HPDE6-E6E7 (cell line): ENCODE data around the gene PRDM2.

Source experiments
- DNase-seq: peaks from one replicate; pipeline ENCODE4 v3.0.0; 2011; ENCODE audit warnings: missing footprints; ENCODE audit errors: extremely low spot score

The PRDM2 gene

DNA sequence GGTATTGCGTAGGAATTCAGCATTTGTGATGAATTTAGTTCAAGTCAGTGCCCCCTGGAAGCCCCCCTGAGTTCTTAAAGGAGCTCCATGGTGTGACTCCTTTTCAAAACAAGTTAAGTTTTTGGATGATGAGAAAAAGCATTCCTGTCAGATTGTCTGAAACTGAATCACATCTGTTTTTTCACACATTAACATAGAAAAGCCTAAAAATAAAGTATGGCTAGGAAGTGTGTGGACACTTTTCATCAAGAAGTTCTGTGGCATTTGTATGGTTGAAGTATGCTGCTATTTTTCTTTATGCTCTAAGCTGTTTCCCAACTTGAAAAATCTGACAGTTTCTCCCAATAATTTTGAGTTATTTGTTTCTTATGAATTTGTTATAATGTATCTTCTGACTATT, 33.7 kb downstream of the PRDM2 start:
- no peak for DNase-seq

DNA sequence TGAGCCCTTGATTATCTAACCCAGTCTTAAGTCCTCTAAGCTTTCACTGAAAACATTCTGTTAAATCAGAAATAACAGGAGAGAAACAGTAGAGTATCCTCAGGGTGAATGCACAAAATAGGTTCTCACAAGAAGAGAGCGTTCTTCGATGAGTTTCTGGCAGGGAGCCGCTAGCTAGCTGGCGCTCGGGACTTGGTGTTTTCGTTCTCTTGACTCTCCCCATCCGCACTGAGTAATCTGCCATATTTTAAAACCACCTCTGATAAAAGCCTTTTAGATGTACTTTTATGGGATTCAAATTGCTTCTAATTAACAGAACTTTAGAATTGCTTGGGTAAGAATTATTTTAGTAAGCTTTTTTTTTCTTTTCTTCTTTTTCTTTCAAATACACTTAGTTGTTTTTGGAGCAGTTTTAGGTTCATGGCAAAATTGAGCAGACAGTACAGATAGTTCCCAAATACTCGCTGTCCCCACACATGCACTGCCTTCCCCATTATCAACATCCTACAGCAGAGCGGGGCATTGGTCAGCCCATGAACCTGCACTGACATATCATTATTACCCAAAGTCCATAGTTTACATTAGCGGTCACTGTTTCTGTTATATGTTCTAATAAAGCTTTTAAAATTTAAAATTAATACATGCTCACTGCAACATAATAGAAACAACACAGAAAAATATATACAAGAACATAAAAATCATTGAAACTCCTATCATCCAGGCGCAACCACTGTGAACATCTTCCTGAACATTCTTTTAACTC, 35.4 kb downstream of the PRDM2 start:
- DNase-seq = no peak

DNA sequence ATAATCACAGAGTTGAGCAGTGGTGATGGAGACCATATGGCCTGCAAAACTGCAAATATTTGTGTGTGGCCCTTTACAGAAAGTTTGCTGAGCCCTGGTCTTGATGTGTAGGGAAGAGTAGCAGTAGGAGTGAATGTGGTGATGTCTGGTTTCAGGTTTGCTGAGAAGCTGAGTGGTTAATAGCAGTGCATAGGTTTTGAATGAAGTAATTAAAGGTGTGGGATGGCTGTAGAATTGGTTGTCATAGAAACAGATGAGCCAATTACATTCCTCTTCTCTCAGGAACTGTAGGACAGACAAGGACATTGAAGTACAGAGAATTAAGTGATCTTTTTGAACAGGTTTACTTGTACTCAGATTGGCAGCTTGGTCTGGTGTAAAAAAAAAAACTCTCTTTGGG, 37.4 kb downstream of the PRDM2 start:
- DNase-seq = no peak

DNA sequence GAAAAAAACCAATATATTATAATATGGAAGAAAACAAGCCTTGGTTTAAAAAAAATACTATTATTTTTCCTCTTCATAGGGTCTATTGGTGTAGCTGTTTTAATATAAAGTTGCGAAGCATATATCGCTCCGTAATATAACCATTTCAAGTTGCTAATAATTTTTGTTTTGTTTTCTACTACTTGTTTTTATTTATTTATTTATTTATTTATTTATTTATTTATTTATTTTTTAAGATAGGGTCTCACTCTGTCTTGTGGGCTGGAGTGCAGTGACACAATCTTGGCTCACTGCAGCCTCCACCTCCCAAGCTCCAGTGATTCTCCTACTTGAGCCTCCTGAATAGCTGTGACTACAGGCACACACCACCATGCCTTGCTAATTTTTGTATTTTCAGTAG, 46.4 kb downstream of the PRDM2 start:
- DNase-seq = no peak

DNA sequence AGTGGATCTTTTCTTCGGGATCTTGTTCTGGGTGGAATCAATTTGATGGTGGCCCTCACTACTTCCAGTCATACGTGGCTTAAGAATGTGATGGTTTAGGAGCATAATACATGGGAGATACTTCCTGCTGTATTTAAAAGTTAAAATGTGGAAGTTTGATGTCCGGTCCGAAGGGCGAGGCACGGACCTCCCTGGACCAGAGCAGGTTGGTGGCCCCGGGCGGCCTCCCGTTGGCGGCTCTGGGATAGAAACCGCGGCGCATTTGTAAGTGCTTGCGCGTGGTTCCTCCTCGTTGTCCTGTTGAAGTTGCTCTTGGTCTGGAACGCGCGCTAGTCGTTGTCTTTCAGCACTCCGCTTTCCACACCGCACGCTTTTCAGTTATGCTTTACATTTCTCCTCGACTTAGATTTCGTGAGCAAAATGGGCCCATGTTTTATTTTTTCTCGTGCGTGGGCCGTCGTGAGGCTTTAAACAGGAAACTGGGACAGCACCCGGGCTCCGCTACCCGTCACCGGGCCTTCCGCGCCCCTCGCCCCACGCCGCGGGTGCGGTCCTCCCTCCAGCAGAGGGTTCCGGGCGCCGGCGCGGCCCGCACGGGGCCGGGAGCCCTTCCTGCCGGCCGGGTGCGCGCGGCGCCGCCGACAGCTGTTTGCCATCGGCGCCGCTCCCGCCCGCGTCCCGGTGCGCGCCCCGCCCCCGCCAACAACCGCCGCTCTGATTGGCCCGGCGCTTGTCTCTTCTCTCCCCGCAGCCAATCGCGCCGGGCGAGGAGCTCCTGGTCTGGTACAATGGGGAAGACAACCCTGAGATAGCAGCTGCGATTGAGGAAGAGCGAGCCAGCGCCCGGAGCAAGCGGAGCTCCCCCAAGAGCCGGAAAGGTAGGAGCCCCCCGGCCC, 48.9 kb downstream of the PRDM2 start:
- DNase-seq = peak; percentile 96

DNA sequence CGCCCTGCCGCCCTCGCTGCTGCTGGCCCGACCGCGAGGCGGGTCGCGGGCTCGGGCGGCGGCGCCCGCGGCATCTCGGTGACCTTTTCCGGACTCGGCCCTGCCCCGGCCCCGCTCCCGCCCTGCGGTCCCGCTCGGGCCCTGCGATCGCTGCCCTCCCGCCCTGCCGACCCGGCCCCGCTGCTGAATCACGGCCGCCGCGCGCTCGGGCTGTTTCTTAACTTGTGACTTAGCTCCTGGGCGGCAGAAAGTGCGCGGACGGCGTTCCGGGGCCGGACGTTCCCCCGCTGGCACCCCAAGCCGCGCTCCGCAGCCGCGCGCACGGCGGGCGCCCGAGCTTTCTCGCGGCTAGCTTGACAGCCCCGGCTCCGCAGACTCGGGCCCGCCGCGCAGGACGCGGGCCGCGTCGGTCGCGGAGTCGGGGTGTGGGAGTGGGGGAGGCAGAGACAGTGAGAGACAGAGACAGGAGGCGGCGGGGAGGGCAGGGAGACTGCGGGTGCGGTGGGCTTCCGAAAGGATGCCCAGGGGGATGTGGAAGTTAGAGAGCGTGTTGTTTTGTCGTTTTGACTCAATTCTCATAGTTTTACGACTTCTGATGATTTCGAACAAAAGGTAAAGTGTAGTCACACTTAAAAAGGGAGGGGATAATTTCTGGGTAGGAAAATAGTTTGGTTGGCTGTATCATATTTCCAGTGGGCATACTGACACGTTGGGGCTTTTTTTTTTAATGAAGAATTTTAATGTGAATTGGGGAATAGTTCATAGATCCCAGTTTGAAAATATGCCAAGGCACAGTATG, 49.8 kb downstream of the PRDM2 start:
- DNase-seq = peak; percentile 11

DNA sequence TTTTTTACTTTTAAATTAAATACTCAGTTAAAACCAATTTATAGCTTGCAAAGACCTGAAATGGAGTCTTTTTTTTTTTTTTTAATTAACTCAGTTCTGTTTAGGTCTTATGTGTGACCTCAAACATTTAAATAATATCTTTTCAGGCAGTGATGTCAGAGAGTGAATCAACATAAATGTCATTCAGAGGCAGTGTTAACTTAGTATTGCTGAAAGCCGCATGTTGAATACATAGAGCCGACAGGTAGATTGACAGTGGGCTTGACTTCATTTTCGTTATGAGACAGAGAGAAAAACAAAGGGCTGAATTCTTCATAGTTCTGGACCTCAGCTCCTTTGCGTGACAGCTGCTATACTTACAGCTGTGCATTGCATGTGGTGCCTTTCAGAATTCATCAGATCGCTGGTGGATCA, 51.5 kb downstream of the PRDM2 start:
- DNase-seq = no peak

DNA sequence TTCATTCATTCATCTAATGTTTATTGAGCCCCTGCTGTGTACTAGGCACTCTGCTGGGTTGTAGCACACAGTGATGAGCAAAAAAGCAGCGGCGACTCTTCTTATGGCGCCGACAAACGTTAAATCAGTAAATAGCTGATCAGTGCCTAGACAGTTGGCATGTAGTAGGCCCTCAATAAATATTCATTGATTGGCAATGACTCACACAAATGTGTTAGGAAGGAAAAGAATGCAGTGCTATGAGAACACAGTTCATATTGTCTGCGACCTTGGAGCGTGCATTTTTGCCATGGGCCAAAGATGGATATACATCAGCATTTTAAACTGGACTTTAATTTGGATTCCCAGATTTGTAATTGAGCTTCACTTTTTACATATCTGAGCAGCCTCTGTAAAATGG, 52.0 kb downstream of the PRDM2 start:
- no peak for DNase-seq

DNA sequence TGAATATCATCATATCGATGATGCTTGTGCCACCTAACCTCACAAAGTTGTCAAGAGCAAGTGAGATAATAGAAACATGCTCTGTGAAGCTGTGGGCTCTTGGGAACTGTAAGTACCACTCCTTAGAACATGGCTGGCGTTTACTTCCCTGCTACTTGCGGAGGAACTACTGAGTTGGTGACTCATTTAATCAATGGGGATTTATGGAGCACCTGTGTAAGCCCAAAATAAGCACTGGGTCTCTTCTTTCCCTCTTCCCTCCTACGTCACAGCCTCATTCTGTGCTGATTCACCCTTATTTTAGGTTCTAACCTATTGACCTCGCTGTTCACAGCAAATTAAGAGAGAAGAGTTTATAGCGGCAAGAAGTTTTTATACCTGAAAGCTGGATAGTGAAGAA, 52.9 kb downstream of the PRDM2 start:
- no peak for DNase-seq

DNA sequence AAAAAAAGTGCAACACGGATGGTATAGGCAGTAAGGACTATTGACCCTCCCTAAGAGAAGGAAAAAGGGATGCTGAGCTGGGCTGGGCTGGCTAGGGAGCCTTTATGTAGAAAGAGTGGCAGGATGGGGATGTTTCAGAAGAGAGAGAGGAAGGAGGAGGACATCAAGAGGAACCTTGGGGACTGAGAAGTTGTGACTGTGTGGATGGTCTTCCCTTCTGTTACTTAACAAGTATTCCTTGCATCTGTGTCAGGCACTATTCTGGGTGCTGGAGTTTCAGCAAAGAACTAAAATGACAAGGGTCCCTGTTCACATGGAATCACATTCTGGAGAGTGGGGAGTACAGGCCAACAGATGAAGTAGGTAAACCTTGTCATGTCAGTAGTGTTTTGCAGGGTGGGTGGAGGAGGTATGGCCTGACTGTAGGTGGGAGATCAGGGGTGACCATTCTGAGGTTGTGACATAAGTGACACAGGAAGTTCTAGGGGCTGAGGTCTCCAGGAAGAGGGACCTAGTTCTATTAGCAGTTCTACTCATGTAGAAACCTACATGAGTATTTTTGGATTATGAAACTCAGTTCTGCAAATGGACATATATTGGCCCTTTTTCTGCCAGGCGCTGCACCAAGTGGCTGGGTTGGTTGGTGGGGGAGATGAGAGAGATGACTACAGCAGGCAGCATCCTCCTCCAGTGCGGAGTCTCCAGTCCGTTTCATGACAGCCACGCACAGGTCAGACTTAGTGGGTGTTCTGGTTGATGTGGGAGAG, 53.8 kb downstream of the PRDM2 start:
- no peak for DNase-seq

DNA sequence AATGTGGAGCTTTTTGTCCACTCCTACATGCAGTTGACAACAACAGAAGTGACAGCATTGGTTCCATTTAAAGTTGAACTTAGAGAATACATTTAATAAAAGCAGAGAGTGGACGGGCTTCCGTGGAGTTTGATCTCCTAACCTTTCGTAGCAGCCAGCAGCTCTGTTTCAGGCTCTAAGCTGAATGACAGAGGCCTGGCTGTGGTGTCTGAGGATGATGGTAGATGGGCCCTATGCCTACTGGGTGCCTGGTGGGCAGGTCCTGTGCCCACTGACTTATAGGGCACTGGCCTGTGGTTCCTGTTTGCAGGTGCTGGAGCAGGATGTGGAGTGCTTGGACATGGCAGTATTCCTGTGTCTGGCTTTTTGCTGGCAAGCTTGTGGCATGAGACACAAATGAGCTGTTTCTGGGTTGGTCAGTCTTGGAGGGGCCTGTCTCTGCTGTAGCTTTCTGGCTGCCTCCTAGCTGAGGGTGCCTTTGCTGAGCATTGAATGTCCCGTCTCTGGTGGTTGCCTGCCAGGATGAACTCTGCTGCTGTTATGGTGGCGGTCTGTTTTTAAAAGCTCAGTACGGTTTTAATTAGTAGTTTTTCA, 54.6 kb downstream of the PRDM2 start:
- no peak for DNase-seq

DNA sequence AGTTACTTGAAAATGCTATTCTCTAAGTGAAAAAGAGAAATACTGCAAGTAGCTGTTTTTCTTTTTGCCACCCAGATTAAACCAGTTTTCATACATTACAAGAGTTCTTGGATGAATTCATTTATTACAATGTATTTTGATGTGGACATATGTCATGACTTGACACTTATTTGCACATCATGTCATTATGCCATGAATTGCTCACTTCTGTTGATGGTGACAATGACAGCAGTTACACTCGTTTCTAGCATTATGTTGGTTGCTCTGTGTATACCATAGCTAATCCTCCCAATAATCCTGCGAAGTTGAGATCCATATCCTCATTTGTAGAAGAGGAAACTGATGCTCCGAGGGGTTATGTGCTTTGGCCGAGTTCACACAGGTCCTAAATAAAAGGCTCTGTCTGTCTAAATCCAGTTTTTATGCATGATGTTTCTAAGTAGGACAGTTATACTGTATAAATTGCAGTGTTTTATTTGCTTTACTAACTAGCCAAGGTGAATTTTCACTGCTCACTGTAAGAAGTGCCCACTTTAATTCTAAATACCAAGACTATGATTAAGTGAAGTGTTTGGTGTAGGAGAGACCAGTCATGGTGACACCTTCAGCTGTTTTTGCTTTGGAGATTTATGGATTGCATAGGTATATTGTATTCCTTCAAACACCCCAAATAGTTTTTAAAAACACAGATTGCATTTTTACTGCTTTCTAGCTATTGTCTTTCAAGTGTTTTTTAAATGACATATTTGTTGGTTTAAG, 56.7 kb downstream of the PRDM2 start:
- DNase-seq = no peak

DNA sequence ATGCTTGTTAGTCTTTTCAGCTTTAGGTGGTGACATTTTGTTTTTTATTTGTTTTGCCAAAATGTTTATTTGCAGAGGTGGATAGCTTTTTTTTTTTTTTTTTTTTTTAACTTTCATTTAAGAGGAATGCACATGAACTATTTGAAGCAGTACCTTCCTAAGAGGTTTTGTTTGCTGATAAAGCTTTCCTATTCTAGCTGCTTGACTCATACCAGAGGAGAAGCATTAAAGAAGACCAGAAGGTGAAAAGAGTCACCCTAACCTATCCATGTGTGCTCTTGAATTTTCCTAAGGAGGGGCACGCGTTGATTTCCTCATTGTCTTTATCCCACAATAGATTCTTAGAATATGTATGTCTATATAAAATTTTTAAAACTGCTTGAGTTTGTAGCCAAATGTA, 57.7 kb downstream of the PRDM2 start:
- DNase-seq = no peak

DNA sequence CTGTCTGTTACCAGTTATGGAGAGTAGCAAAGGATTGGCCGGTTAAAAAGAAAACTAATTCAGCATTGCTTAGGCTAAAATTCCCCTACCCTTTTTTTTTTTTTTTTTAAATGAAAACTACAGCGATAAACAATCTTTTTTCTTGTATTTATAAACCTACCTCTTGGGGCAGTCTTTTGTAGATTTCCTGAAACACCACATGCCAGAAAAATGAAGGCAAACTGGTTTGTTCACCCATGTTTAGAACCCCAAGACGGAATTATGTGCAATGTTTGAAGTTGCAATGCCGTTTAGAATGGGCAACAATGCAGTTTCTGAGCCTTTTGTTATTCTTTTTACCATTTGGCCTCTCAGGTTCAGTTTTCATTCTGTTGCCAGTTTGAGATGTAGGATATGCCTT, 59.1 kb downstream of the PRDM2 start:
- DNase-seq = peak; percentile 73

DNA sequence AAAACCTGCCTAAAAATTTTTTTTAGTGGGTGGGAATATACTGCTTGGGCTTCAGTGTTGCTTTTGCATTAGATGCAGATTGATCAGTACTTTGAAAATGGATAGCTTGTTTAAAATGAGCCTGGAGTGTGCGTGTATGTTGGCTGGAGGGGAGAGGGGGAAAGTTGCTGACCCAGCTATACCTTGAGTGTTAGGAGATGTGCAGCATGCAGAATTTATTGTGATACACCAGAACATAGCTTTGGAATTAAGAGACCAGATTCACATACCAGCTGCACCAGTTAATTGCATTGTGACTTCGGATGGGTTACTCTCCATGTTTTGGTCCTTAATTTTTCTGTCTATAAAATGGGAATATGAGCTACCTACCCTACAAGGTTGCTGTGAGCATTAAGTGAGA, 60.4 kb downstream of the PRDM2 start:
- no peak for DNase-seq

DNA sequence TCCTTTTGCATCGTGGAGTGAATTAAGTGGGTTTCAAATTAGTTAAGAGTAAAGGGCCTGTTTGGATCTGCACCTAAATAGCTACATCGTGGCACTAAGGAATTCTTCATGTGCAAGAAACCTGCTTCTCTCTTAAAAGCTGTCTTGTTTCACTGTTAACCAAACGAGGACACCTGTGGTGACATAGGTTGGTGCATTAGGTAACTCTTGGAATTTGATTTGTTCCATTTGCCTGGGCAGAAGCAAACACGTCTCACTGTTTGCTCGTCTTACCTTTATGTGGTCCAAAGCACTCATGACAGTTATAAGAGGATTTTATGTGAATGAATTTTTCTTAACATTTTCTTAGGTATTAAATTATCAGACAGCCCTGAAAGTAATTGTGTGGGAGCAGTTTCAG, 60.9 kb downstream of the PRDM2 start:
- DNase-seq = no peak

DNA sequence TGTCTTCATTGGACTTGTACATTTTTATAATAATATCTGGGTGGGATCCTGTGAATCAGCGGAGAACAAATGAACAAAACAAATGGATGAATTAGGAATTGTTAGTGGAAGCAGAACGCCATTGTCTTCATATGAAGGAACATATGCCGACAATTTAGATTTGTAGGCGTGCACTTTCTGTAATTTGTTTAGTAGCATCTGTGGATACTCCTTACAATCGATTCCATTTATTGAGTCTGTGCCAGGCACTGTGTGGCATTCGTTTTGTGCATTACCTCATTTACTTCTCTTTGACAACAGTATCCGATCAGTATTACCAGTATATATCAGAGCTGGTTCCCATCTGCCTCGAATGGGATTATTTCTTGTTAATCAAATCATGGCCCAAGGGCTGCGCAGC, 61.9 kb downstream of the PRDM2 start:
- DNase-seq = no peak

DNA sequence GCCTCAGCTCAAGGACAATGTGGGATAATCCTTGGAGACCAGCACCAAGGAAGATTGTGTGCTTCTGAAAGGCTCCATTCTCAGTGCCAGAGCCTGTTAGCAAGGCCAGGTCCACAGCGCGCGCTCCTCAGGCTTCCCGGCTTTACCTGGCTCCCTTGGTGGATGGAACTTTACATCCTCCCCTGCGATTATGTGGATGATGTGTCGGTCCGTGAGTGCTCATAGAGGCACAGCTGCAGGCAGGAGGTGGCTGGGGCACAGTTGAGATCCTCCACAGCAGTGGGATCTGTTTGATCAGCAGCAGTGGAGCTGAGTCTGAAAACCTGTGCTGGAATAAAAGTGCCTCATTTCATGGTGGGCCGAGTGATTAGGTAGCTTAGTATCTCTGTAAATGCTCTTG, 62.7 kb downstream of the PRDM2 start:
- no peak for DNase-seq

DNA sequence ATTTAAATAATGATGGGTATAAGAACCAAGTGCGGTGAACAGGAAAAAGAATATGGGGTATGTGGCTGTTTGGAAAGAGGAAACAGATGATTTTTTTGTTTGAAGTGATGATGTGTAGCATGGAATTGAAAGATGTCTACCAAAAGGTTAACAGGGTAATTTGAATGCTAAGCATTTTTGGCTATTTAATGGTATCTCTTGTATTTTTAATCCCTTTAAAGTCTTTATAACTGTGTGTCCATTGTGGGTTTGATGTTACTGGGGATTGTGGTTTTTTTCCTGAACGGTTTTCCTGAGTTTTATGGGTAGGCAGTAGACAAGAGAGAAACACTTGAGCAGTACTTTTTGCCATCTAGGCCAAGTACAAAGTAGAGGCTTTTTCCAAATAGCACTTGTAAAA, 63.2 kb downstream of the PRDM2 start:
- DNase-seq = no peak

DNA sequence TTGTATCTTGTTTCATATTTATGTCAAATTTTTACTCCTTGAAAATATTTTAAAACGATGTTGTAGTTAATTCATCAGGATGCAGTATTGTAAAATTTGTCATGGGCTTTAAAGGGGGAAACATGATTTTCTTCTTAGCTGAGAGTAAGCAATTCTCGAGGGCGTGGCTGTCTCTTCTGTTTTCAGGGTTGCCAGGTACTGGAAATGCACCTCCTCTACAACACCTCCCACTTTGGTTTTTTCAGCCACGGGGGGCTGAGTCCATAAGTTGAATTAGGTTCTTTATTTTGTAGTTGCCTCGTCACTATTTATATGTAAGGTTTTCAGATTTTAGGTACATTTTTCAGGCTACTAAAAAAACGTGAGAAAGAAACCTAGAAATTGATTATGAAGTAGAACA, 64.0 kb downstream of the PRDM2 start:
- DNase-seq = no peak
